DMS153 treated with DMSO at 0.1 percent for 48 hours (cell line): ENCODE results near the gene DHX30.
A peak's percentile ranks its signal among the peaks of the same experiment; 100 is the strongest.
"Not testable (repeated sequence)": the region's sequence is repeated elsewhere in the genome, so short reads cannot be mapped to it uniquely, and the experiment has no call there.

Source experiments
- DNase-seq: peaks from one replicate; lab custom pipeline; 2025; ENCODE audit not compliant: unreplicated experiment; lab: John Stamatoyannopoulos, UW

DHX30 gene, protein sequence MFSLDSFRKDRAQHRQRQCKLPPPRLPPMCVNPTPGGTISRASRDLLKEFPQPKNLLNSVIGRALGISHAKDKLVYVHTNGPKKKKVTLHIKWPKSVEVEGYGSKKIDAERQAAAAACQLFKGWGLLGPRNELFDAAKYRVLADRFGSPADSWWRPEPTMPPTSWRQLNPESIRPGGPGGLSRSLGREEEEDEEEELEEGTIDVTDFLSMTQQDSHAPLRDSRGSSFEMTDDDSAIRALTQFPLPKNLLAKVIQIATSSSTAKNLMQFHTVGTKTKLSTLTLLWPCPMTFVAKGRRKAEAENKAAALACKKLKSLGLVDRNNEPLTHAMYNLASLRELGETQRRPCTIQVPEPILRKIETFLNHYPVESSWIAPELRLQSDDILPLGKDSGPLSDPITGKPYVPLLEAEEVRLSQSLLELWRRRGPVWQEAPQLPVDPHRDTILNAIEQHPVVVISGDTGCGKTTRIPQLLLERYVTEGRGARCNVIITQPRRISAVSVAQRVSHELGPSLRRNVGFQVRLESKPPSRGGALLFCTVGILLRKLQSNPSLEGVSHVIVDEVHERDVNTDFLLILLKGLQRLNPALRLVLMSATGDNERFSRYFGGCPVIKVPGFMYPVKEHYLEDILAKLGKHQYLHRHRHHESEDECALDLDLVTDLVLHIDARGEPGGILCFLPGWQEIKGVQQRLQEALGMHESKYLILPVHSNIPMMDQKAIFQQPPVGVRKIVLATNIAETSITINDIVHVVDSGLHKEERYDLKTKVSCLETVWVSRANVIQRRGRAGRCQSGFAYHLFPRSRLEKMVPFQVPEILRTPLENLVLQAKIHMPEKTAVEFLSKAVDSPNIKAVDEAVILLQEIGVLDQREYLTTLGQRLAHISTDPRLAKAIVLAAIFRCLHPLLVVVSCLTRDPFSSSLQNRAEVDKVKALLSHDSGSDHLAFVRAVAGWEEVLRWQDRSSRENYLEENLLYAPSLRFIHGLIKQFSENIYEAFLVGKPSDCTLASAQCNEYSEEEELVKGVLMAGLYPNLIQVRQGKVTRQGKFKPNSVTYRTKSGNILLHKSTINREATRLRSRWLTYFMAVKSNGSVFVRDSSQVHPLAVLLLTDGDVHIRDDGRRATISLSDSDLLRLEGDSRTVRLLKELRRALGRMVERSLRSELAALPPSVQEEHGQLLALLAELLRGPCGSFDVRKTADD

DNA sequence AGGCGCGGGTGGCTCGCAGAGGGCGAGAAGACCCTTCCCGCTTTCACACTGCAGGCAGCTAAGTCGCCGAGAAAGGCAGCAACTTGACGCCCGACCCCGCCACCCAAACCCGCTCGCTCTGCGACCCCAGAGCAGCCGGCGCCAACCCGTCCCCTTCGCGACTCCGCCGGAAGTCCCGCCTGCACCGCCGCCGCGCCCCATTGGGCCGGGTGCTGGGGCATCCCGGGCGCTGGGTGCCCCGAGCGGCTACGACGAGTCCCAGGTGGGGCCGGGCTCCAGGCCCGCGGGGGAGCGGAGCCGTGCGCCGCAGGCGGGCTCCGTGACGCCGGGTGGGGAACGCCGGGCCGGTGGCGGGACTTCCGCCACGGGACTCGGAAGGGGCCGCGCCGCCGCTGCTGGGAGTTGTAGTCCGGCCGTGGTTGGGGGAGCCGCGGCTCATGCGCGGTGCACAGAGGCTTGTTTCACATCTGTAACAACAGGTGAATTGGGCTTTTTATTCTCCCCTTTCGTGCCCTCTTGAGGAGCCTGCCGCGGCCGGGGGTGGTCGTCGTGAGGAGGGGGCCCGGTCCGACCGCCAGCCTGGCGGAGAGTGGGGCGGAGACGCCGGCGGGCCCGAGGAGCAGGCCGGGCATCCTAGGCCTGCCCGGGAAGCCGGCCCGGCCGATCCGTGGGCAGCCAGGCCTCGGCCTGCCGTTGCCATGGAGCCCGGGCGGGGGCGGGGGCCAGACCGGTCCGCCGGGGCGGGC is at the start of gene DHX30:
DHX30 (plus strand) TSS at position 405 of the 746 bp plus-strand sequence. CDS start 7,546 bp downstream, outside the sequence.
- peak; percentile 7 for DNase-seq

DNA sequence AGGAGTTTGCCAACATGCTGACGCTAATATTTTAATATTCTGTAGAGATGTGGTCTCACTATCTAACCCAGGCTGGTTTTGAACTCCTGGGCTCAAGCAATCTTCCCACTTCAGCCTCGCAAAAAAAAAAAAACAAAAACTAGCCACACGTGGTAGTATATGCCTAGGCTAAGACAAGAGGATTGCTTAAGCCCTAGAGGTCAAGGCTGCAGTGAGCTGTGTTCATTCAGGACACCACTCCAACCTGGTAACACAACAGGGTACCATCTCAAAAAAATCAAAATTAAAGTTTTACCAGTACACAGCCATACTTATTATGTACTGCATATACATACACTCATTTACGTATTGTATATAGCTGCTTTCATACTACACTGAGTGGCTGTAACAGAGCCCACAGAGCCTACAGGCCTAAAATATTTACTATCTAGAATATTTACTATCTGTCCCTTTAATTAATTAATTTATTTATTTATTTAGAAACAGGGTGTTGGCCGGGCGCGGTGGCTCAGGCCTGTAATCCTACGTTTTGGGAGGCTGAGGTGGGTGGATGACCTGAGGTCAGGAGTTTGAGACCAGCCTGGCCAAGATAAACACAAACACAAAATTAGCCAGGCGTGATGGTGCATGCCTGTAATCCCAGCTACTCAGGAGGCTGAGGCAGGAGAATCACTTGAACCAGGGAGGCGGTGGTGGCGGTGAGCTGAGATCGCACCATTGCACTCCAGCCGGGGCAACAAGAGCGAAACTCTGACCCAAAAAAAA is 44.5 kb upstream of the DHX30 start:
- DNase-seq = no peak

DNA sequence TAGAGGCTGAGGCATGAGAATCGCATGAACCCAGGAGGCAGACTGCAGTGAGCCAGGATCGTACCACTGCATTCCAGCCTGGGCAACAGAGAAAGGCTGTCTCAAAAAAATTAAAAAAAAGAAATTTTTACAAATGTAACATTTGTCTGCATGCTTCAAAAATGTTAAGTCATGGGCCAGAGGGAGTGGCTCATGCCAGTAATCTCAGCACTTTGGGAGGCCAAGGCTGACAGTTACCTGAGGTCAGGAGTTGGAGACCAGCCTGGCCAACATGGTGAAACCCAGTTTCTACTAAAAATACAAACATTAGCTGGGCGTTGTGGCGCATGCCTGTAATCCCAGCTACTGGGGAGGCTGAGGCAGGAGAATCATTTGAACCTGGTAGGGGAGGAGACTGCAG is 42.7 kb upstream of the DHX30 start:
- not testable (repeated sequence) for DNase-seq

DNA sequence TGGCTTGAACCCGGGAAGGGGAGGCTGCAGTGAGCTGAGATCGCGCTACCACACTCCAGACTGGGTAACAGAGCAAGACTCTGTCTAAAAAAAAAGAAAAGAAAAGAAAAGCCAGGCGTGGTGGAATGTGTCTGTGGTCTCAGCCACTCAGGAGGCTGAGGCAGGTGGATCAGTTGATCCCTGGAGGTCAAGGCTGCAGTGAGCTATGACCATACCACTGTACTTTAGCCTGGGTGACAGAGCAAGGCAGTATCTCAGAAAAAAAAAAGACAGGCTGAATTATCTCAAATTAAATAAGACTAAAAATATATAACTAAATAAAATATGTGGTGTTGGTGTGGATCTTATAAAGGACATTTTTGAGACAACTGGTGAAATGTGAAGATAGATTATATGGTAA is 41.9 kb upstream of the DHX30 start:
- DNase-seq = no peak

DNA sequence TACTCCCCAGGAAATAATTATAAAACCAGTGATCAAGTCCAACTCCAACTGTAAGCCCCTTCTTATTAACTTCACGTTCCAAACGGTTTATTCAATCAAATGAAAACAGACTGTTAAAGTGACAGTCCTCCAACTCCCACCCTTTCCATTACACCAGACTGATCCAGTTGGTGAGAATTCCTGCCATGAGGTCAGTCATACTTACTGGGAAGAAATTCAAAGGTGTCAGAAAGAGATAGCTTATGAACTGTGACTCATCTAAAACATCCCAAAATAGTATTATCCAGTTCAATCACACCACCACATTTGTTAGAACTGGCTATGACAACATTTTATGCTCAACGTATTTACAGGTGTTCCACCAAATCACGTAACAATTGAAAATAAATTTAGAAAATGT is 40.7 kb upstream of the DHX30 start:
- DNase-seq = no peak

DNA sequence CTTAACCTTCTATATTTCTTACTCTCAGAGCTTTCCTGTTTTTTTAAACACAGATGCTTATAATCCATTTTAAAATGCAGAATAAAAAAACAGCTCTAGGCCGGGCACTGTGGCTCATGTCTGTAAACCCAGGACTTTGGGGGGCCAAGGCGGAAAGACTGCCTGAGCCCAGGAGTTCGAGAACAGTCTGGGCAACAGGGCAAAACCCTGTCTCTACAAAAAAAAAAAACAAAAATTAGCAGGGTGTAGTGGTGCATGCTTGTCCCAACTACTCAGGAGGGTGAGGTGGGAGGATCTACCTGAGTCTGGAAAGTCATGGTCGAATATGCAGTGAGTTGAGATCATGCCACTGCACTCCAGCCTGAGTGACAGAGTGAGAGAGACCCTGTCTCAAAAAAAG is 36.8 kb upstream of the DHX30 start:
- no peak for DNase-seq

DNA sequence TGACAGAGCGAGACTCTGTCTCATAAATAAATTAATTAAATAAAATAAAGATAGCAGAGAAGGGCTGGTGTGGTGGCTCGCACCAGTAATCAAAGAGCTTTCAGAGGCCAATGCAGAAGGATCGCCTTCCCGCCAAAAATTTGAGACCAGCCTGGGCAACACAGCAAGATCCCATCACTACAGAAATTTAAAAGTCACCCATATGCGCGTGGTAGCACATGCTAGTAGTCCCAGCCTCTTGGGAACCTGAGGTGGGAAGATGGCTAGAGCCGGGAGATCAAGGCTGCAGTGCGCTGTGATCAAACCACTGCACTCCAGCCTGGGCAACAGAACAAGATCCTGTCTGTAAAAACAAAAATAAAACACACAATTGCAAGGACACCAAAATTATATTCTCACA is 30.9 kb upstream of the DHX30 start:
- DNase-seq = no peak

DNA sequence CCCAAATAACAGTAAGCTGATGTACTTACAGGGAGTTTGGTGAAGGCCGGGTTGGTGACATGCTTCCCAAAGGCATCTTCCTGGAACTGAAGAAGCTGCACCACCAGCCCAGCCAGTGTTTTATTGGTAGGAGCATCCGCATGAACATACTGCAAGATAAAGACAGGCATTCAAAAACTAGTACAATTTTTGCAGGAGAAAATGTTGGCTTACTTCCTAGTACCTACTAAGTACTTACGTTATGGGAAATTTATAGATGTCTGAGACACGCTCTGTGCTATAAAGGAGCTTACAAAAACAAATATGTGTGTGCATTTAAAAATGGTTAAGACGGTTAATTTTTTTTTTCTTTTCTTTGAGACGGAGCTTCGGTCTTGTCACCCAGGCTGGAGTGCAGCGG is 30.1 kb upstream of the DHX30 start:
- DNase-seq = no peak

DNA sequence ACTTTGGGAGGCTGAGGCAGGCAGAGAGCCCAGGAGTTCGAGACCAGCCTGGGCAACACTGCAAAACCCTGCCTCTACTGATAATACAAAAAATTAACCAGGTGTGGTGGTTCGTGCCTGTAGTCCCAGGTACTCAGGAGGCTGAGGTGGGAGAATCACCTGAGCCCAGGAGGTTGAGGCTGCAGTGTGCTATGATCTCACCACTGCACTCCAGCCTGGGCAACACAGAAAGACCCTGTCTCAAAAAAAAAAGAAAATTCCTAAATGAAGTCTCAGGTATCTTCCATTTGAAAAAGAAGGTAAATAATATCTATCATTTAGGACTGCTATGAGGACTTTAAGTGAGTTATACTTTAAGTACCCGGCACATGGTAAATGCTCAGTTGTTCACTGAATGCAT is 24.2 kb upstream of the DHX30 start:
- DNase-seq = no peak

DNA sequence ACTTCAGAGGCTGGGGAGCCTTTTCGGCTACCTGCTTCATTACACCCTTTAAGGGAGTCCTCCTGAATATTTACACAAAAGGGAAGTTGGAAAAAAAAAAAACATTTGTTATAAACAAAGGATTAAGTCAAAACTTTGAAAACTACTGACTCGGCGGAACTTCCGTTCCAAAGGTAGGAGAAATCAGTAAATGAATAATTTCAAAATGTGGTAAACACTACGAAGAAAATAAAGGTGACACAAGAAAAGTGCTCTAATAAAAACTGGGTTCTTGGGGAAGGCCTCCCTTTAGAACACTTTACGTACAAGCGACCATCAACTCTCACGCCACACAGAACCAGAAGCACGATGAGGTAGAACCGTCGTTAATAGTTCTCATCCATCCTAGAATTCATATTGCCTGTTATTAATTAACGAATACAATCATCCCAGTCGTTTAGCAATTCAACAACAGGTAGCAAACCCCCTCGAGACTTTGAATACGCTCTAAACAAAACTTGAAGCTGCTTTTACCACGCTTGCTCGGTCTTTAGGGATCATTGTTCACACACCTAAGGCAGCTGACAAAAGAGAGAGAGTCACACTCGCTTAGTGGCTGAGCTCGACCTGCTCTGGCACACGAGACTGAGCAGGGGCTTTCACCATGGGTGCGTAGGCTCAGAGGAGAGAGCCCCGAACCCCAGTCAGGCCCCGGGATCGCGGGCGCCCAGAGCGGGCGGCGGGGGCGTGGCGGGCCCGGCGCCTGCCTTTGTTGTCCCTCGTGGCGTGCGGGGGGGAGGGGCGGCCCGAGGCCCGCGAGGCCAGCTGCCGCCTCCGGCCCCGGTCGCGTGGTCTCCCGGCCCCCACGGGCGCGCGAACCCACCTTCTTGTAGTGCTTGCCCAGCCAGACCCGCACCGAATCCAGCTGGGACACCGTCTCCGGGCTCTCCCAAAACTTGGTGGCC is 21.9 kb upstream of the DHX30 start:
- DNase-seq = no peak

DNA sequence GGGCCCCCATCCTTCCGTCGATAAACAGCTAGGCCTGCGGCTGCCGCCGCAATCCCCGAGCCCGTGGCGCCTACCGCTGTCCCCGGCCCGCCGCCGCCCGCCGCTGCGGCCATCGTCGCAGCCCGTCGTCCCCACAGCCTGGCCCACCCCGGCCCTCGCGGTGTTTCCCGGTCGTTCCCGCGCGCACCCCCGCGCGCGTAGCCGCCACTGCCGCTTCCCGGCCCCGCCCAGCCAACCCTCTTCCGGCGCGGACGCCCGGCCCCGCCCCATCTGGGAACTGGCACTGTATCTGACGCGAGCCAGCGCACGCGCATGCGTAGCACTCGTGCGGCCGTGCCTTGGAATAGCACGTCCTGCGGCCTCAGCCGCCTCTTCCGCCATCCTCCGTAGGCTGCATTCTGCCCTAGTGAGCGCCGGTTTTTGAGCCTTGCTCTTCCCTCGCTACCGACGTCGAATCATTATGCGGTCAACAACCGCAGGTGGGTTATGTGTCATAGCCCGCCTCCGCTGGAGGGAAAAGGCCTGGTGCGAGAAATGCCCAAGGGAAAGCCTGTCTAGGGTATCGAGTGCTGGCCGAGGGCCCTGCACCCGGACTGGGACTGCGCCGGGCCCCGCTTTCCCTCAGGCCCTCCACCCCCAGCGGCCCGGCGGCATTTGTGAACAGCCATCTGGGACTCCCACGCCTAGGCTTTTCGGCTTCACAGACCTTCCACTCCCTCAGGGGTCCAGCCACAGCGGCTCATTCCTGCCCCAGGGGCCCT is 21.1 kb upstream of the DHX30 start, which contains the start of gene SMARCC1:
SMARCC1 (minus strand) TSS at position 209 of the 761 bp plus-strand sequence; CDS start at position 113, 96 bp downstream.
- peak; percentile 79 for DNase-seq

DNA sequence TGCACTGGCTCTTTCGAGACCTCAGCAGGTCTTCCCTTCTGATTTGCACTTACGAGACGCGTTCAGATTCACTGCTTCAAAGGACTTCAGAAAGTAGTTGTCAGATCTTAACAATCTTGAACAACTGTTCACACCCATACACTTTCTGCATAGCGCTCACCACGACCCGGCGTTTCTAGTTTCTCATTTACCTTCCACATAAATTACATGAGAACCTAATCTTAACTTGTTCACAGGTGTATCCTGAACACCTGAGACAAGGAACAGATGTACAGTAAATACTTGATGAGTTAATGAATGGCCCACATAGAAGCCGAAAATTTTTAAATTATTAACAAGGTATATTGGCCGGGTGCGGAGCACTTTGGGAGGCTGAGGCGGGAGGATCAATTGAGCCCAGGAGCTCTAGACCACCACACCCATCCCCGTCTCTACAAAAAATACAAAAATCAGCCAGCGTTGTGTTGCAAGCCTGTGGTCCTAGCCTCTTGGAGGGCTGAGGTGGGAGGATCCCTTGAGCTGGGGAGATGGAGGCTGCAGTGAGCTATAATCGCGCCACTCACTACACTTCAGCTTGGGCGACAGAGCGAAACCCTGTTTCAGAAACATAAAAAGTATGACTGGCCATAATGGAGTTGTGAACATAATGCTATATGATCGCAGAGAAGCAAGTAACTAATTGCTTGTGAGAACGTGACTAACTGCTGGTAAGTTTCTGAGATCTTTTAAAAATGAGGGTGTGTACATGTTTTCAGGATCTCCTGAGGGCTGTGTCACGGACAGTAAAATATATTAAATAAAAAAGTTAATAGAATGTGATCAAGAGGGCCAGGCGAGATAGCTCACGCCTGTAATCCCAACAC is 20.3 kb upstream of the DHX30 start:
- DNase-seq = no peak

DNA sequence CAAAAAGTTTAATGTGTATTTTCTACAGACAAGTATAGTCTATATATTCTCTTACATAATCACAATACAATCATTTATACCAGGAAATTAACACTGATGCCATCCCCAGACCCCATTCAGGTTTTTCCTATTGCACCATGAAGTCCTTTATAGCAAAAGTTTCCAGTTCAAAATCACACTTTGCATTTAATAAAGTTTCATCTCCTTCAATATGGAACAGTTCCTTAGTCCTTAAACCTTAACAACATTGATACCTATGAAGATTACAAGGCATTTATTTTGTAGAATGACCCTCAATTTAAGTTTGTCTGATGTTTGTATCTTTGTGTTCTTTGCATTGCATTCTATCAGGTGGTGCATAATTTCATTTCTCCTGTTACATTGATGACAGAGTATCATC is 19.3 kb upstream of the DHX30 start:
- no peak for DNase-seq

DNA sequence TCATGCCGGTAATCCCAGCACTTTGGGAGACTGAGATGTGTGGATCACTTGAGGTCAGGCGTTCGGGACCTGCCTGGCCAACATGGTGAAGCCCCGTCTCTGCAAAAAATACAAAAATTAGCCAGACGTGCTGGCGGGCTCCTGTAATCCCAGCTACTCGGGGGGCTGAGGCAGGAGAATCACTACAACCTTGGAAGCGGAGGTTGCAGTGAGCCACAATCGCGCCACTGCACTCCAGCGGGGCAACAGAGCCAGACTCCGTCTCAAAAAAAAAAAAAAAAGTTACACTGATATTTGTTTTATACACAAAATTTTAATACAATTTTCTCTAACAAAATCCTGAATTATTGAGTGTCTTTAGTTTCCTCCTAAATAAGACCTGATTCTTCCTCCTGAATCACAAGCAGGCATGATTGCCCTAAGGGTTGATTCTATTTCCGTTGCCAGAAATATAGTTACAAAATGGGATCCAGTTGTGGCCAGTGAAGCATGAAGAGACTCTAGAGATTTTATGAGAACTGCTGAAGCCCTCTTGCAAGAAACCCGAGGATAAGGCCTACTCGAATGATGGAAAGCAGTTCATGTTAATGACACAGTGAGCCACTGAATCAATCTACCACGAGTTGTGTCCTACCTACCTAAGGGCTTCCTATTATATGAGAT is 11.6 kb upstream of the DHX30 start:
- no peak for DNase-seq

DNA sequence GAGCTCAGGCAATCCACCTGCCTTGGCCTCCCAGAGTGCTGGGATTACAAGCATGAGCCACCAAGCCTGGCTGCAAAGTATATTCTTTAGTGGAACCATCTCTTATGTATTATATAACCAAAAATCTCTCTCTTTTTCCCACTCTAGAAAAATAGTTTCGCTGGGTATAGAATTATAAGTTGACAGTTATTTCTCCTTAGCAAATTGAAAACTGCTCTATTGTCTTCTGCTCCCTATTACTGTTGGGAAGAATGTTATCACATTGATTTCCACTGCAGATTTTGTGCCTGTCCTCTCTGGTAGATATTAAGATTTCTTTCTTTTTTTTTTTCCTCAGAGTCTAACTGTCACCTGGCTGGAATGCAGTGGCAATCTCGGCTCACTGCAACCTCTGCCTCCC is 10.2 kb upstream of the DHX30 start:
- DNase-seq = no peak

DNA sequence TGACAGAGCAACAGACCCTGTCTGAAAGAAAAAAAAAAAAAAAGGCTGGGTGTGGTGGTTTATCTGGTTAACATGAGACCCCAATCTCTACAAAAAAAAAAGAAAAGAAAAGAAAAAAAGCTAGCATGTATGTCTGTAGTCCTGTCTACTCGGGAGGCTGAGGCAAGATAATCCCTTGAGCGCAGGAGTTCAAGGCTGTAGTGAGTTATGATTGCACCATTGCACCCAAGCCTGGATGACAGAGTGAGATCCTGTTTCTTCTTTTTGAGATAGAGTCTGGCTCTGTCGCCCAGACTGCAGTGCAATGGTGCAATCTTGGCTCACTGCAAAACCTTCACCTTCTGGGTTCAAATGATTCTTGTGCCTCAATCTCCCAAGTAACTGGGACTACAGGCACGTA is 8.4 kb upstream of the DHX30 start:
- DNase-seq = no peak

DNA sequence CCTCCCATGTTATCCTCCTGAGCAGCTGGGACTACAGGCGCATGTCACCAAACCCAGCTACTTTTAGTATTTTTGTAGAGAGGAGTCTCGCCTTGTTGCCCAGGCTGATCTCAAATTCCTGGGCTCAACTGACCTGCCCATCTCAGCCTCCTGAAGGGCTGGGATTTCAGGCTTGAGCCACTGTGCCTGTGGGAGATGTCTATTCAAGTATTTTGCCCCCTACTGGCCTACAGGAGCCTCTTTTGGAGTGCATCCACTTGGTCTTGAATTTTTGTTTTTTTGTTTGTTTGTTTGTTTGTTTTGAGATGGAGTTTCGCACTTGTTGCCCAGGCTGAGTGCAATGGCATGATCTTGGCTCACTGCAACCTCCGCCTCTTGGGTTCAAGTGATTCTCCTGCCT is 3.2 kb upstream of the DHX30 start:
- no peak for DNase-seq
